CD4-positive, alpha-beta T cell treated with Interleukin-15 for 4 hours (primary cell): ENCODE results near the gene ASIC4.

Experiments
- DNase-seq: peaks from one replicate; pipeline ENCODE4 v3.0.0-alpha.2; 2020; ENCODE audit warnings: low spot score

Gene ASIC4

GRCh38 chr2:219514196-219514761, at the start of gene ASIC4:
ASIC4 (plus strand) TSS chr2:219514482; CDS start chr2:219514725, 243 bp downstream.
- DNase-seq: no peak

GRCh38 chr2:219465659-219466561, 48.4 kb upstream of the ASIC4 start:
- DNase-seq: no peak

- no peak for DNase-seq
These were observed 47.2 kb upstream of the ASIC4 start for GRCh38 chr2:219466816-219467735.

- no peak for DNase-seq
These were observed 46.6 kb upstream of the ASIC4 start for GRCh38 chr2:219467736-219468075.

GRCh38 chr2:219468410-219469185, 45.7 kb upstream of the ASIC4 start:
- no peak for DNase-seq

- DNase-seq: no peak
These were observed 45.0 kb upstream of the ASIC4 start for GRCh38 chr2:219469186-219469724.

GRCh38 chr2:219470429-219470828, 43.9 kb upstream of the ASIC4 start:
- DNase-seq: no peak

GRCh38 chr2:219471476-219472371, 42.6 kb upstream of the ASIC4 start:
- DNase-seq: no peak

- no peak for DNase-seq
These were observed 41.6 kb upstream of the ASIC4 start for GRCh38 chr2:219472629-219473187.

- DNase-seq: no peak
These were observed 40.8 kb upstream of the ASIC4 start for GRCh38 chr2:219473511-219473910.

- no peak for DNase-seq
These were observed 39.8 kb upstream of the ASIC4 start for GRCh38 chr2:219474285-219475060.

- no peak for DNase-seq
These were observed 39.0 kb upstream of the ASIC4 start for GRCh38 chr2:219475278-219475677.

GRCh38 chr2:219475697-219476651, 38.3 kb upstream of the ASIC4 start:
- DNase-seq: peak; percentile 42

GRCh38 chr2:219476652-219477151, 37.6 kb upstream of the ASIC4 start:
- DNase-seq: no peak

GRCh38 chr2:219477179-219477578, 37.1 kb upstream of the ASIC4 start:
- DNase-seq: no peak

GRCh38 chr2:219477815-219478214, 36.5 kb upstream of the ASIC4 start:
- no peak for DNase-seq

GRCh38 chr2:219478916-219479315, 35.4 kb upstream of the ASIC4 start:
- no peak for DNase-seq

GRCh38 chr2:219480004-219480403, 34.3 kb upstream of the ASIC4 start:
- no peak for DNase-seq
